GM06990 (cell line): ENCODE results near the gene DSCAML1.

Experiments
- DNase-seq: peaks from one replicate; pipeline ENCODE4 v3.0.0-alpha.2; 2011; ENCODE audit not compliant: insufficient read length; ENCODE audit errors: extremely low read depth
- H3K27me3 ChIP-seq: replicated peaks from 2 replicates; pipeline ENCODE4 v1.6.0; 2011; ENCODE audit warnings: low read length; ENCODE audit not compliant: control insufficient read depth, insufficient read depth
- H3K36me3 ChIP-seq: 2 replicates; pipeline ENCODE4 v1.5.1; 2011; ENCODE audit warnings: low read length; ENCODE audit not compliant: control insufficient read depth, insufficient read depth
- H3K4me3 ChIP-seq: replicated peaks from 2 replicates; pipeline ENCODE4 v1.5.1; 2011; ENCODE audit warnings: low read depth, mild to moderate bottlenecking, control low read depth, low read length
- TF ChIP-seq, protein P1 (sequence below): IDR thresholded peaks from 2 replicates; pipeline ENCODE4 v1.5.1; 2011; ENCODE audit warnings: low read length, control low read depth, mild to moderate bottlenecking, inconsistent platforms; ENCODE audit not compliant: insufficient read depth, poor library complexity, severe bottlenecking

DSCAML1 gene

DNA sequence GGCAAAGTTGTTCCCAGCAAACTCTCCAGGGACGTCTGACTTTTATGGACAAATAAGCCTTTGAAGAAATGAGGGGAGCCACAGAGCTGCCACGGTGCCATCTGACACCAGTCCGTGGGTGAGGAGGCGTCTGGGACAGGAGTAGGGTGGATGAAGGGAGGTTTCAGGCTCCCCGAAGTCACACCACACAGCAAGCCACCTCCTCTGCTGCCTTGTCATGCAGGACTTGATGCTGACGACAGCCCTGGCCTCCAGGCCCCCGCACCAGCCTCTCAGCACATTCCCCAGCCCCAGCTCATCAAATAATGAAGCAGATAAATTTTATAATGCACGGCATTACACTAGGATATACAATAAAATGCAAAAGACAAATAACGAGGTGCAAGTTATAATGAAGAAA, 312.9 kb downstream of the DSCAML1 start:
- Histone ChIP-seq H3K36me3 (no peaks in the 10 kb centered on the region), H3K27me3 (no peaks in the 10 kb centered on the region), H3K4me3 (no peak overlapping the region)
- DNase-seq: no peak
- TF ChIP-seq, protein P1, sequence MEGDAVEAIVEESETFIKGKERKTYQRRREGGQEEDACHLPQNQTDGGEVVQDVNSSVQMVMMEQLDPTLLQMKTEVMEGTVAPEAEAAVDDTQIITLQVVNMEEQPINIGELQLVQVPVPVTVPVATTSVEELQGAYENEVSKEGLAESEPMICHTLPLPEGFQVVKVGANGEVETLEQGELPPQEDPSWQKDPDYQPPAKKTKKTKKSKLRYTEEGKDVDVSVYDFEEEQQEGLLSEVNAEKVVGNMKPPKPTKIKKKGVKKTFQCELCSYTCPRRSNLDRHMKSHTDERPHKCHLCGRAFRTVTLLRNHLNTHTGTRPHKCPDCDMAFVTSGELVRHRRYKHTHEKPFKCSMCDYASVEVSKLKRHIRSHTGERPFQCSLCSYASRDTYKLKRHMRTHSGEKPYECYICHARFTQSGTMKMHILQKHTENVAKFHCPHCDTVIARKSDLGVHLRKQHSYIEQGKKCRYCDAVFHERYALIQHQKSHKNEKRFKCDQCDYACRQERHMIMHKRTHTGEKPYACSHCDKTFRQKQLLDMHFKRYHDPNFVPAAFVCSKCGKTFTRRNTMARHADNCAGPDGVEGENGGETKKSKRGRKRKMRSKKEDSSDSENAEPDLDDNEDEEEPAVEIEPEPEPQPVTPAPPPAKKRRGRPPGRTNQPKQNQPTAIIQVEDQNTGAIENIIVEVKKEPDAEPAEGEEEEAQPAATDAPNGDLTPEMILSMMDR: no peak

DNA sequence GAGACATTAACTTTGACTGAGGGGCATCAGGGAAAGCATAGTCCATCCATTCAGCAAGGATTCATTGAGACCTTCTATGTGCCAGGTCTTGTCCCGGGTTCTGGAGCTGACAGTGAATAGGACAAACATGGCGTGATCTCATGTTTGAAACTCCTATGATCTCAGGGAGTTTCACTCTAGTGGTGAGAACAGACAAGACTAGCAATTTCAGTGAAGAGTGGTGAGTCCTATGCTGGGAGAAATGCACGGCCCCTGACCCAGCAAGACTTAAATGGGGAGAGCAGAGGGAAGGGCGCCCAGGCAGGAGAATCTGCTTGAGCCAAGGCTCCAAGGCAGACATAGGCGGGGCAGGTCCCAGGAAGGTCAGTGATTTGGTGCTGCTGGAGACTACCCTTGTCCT, 313.6 kb downstream of the DSCAML1 start:
- TF ChIP-seq, protein P1: no peak
- no peak overlapping the region for H3K4me3 ChIP-seq
- H3K36me3 ChIP-seq: no peaks in the 10 kb centered on the region
- no peak for DNase-seq
- H3K27me3 ChIP-seq: no peaks in the 10 kb centered on the region

DNA sequence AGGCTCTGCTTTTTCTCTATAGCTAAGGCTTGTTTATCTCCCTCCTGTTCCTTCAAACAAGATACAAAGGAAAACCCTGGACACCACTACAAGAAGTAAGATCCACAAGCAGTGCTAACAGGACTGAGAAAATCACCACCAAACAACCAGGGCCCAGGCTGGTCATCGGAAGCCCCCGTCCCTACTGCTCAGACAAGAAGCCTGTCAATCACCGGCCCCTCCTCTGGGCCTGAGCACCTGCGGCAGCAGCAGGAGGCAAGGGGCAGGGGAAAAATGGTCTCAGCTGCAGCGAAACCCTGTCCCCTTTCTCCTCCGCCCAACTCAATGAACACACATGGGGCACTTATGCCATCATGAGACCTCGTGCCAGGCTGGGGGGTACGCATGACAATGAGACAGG, 314.1 kb downstream of the DSCAML1 start:
- no peak for DNase-seq
- Histone ChIP-seq H3K4me3 (no peak overlapping the region), H3K27me3 (no peaks in the 10 kb centered on the region), H3K36me3 (no peaks in the 10 kb centered on the region)
- TF ChIP-seq, protein P1: no peak

DNA sequence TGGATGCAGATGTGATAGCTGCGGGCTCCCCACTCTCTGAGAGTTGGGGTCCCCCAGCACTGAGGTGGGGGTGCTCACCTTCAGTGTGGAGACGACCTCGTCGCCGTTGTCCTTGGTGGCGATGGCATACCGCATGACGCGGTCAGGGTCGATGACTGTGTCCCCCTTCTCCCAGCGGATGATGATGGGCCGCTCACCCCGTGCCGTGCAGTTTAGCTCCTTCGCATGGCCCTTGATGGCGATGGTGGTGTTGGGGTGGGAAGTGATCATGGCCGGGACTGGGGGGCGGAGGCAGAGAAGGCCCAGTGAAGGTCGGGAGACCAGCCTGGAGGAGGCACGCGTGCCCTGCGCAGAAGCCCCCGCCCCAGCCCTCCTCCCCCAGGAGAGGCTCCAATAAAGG, 315.1 kb downstream of the DSCAML1 start:
- Histone ChIP-seq H3K27me3 (no peaks in the 10 kb centered on the region), H3K36me3 (no peaks in the 10 kb centered on the region), H3K4me3 (no peak overlapping the region)
- no peak for DNase-seq
- TF ChIP-seq, protein P1: no peak

DNA sequence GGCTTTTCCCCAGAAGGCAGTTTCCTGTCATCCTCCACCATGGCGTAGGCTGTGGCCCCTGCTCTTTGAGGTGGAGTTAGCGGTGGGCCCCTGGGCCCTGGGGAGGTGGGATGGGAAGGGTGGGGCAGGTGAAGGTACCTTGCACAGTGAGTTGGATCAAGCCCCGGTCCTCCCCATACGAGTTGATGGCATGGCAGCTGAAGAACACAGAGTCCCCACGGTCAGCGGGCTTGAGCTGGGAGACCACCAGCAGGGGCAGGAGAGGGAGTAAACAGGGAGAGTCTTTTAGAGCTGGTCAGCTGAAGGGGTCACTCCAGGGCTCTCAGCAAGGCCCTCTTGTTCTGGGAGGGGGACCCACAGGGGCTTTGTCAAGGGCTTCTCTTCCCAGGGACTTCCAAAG, 316.0 kb downstream of the DSCAML1 start:
- no peak for DNase-seq
- no peaks in the 10 kb centered on the region for H3K36me3 ChIP-seq
- TF ChIP-seq, protein P1: no peak
- H3K4me3 ChIP-seq: no peak overlapping the region
- no peaks in the 10 kb centered on the region for H3K27me3 ChIP-seq

DNA sequence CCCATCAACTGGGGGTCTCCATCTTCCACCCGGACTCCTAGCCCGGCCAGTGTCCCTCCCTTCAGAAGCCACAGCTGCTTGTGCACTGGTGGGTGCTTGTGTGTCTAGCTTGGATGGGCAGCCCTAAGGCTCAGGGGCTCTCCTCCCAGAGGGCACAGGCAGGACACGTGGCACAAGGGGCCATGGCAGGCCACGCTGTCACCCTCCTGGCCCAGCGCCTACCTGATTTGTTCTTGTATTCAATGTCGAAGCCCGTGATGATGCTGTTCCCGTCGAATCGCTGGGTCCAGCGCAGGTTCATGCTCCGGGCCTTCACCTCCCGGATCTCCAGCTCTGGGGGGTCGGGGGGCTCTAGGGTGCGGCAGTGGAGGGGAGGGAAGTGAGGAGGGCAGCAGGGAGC, 316.8 kb downstream of the DSCAML1 start:
- H3K36me3 ChIP-seq: no peaks in the 10 kb centered on the region
- no peak overlapping the region for H3K4me3 ChIP-seq
- TF ChIP-seq, protein P1: no peak
- no peak for DNase-seq
- H3K27me3 ChIP-seq: no peaks in the 10 kb centered on the region
